Spleen (tissue), 11 donors: ENCODE results near the gene NDUFB11. TPM values are rescaled to one million over a fixed set of nuclear protein-coding genes. Genes with fewer than 3 reads are reported as not detected.

Experiments used
- DNase-seq: peaks from one replicate; pipeline ENCODE4 v3.0.0-alpha.2; 2020
- H3K27ac ChIP-seq, 8 donors: fragments of 200-600 bp; sonication (generic) in 7 of 8; 1 replicate in 4 of 8; 2 replicates in 4 of 8; pipeline versions ENCODE4 v1.5.0 to v1.8.0; 2016 to 2021; ENCODE audit warnings: inconsistent platforms in 4 of 8, mild to moderate bottlenecking in 4 of 8, moderate library complexity in 1 of 8
- H3K27me3 ChIP-seq, 7 donors: fragments of 200-600 bp; sonication (generic) in 6 of 7; replicated peaks in 1 of 7; 1 replicate in 4 of 7; 2 replicates in 3 of 7; pipeline versions ENCODE4 v1.5.0 to v1.8.0; 2016 to 2021; ENCODE audit warnings: inconsistent platforms in 3 of 7, mild to moderate bottlenecking in 1 of 7
- H3K36me3 ChIP-seq, 6 donors: fragments of 200-600 bp; sonication (generic) in 5 of 6; 1 replicate in 4 of 6; 2 replicates in 2 of 6; pipeline versions ENCODE4 v1.5.0 to v1.8.0; 2016 to 2021; ENCODE audit warnings: inconsistent platforms in 2 of 6
- H3K4me1 ChIP-seq, 6 donors: fragments of 200-600 bp; sonication (generic) in 5 of 6; 1 replicate in 3 of 6; 2 replicates in 3 of 6; pipeline versions ENCODE4 v1.5.0 to v1.8.0; 2016 to 2021; ENCODE audit warnings: inconsistent platforms in 3 of 6
- H3K4me3 ChIP-seq, 8 donors: fragments of 200-600 bp; sonication (generic) in 7 of 8; 1 replicate in 4 of 8; 2 replicates in 4 of 8; pipeline versions ENCODE4 v1.5.0 to v1.8.0; 2016 to 2021; ENCODE audit warnings: inconsistent platforms in 4 of 8, mild to moderate bottlenecking in 4 of 8, moderate library complexity in 2 of 8
- H3K9me3 ChIP-seq, 8 donors: fragments of 200-600 bp; sonication (generic) in 7 of 8; 1 replicate in 4 of 8; 2 replicates in 4 of 8; pipeline versions ENCODE4 v1.5.0 to v1.8.0; 2016 to 2021; ENCODE audit warnings: inconsistent platforms in 4 of 8
- CTCF ChIP-seq, 11 experiments: fragments of 200-600 bp in 7 of 11; fragments of 450-650 bp in 4 of 11; sonication (generic) in 4 of 11; IDR thresholded peaks in 8 of 11; conservative IDR thresholded peaks in 3 of 11; 1 replicate in 7 of 11; 2 replicates in 4 of 11; pipeline versions ENCODE4 v1.4.0 to v1.8.0; 2016 to 2021; ENCODE audit warnings: antibody characterized with exemption in 11 of 11, inconsistent platforms in 4 of 11, mild to moderate bottlenecking in 1 of 11
- POLR2A ChIP-seq, 3 donors: fragments of 450-650 bp; IDR thresholded peaks; one replicate each; pipeline ENCODE4 v1.5.1; 2017; ENCODE audit warnings: antibody characterized with exemption in 3 of 3, mild to moderate bottlenecking in 1 of 3
- POLR2AphosphoS5 ChIP-seq, 3 donors: sonication (generic); formaldehyde crosslinking; IDR thresholded peaks; one replicate each; pipeline ENCODE4 v1.5.1; 2017; ENCODE audit warnings: antibody characterized with exemption in 3 of 3
- WGBS, 5 donors: extraction: QIAGEN DNeasy Blood & Tissue Kit in 3 of 5; methylation state at CpG; one replicate each; pipeline versions ENCODE4 v1.1.5 to v1.1.7; 2013 to 2018; 5-methylcytosine and 5-hydroxymethylcytosine counted together
- intact Hi-C: fragments of 100-400 bp; cut with DNase I; formaldehyde crosslinking; loops from one replicate; pipeline ENCODE4 v1.15.0; 2023; ENCODE audit warnings: low total_unique reads
- polyA plus RNA-seq, 3 donors: library from polyadenylated mRNA; stranded (reverse); fragments of 200-250 nt; gene quantifications; one replicate each; pipeline ENCODE4 v1.2.1, GENCODE V29; 2013
- total RNA-seq, 7 donors: library from RNA; depleted of rRNA in 3 of 7; stranded (reverse); fragments of >200 nt in 3 of 7; fragmentation: NEBNext Ultra II Directional in 4 of 7; extraction: Animal tissue kit (Norgen Biotek cat#: 25700) in 4 of 7; gene quantifications; one replicate each; pipeline versions ENCODE4 v1.1.0 to v1.2.1, GENCODE V29; 2016 to 2021
- donor health status: healthy with polysubstance abuse.
- donor health status: DM: no; HTN: no; CAD: no; lungs with moderate emphysema.
- donor health status: DM: no; HTN: no; CAD: no.
- donor health status: Bipolar disorder and iron deficiency.
- donor health status: healthy.
- donor health status: DM: no; HTN: no; CAD: no.
- donor health status: DM: yes; HTN: yes; CAD: no.

Gene NDUFB11
- total and polyA plus RNA-seq, 10 donors = 42.7 to 88.7 (median 53.2) TPM

GRCh38 chrX:47186096-47186740 is 41.7 kb upstream of the NDUFB11 start:
- H3K9me3 ChIP-seq = no peaks in the 10 kb centered on the region
- H3K27me3 ChIP-seq = peaks cover 0 to 13% (median 0%) of the 10 kb centered on the region in 7 donors
- peak; percentile 74 for DNase-seq
- no peak overlapping the region for H3K4me3 ChIP-seq
- peaks cover 0 to 62% (median 45%) of the 10 kb centered on the region in 6 donors for H3K36me3 ChIP-seq
- H3K4me1 ChIP-seq = peaks cover 0 to 11% (median 0%) of the 10 kb centered on the region in 6 donors
- no peak overlapping the region for H3K27ac ChIP-seq
- 83 to 97% (median 93%) methylated on average over 6 to 27 of the region's 27 CpGs for WGBS, 5 donors
- TF ChIP-seq POLR2AphosphoS5 (IDR thresholded peaks at IDR 0.05) (peak in 1 of 3 donors; percentile 57), CTCF (IDR thresholded peaks at IDR 0.05 in 8 of 11, conservative IDR thresholded peaks at IDR 0.05 in 3 of 11) (no peak)
- intact Hi-C loops = no loop called here

GRCh38 chrX:47185241-47185640 is 40.7 kb upstream of the NDUFB11 start:
- peak in 1 of 3 donors; percentile 61 for TF ChIP-seq POLR2AphosphoS5 (IDR thresholded peaks at IDR 0.05)
- TF ChIP-seq CTCF (IDR thresholded peaks at IDR 0.05 in 8 of 11, conservative IDR thresholded peaks at IDR 0.05 in 3 of 11) = no peak
- TF ChIP-seq POLR2A (IDR thresholded peaks at IDR 0.05) = no peak
- no peak overlapping the region for H3K27ac ChIP-seq
- peaks cover 0 to 6% (median 0%) of the 10 kb centered on the region in 7 donors for H3K27me3 ChIP-seq
- peaks cover 0 to 3% (median 0%) of the 10 kb centered on the region in 6 donors for H3K4me1 ChIP-seq
- 81 to 95% (median 90%) methylated on average over 12 to 17 of the region's 17 CpGs; no CpG with 5 or more reads in 1 of the 5 donors for WGBS, 5 donors
- no peaks in the 10 kb centered on the region for H3K9me3 ChIP-seq
- intact Hi-C loops = no loop called here
- no peak overlapping the region for H3K4me3 ChIP-seq
- peak; percentile 60 for DNase-seq
- H3K36me3 ChIP-seq = peaks cover 0 to 72% (median 51%) of the 10 kb centered on the region in 6 donors

DNA sequence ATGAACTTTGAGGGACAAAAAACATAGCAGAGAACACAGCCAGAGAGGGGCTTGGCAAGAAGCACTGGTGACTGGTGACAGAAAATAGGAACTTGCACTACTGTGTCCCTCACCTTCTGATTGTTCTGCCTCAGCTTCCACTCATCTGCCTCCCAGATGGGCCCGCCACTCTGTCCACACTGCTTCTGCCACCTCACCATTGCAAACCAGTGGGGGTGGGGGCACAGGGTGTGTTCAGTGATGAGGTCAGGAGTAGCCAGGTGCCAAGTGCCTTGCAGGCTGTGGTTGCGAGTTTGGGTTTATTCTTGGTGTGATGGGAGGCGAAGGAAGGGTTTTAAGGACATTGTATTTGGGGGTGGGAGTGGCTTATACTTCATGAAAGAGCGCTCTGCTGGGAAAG is 40.0 kb upstream of the NDUFB11 start:
- H3K36me3 ChIP-seq = peaks cover 0 to 79% (median 56%) of the 10 kb centered on the region in 6 donors
- intact Hi-C loops = no loop called here
- TF ChIP-seq POLR2AphosphoS5 (IDR thresholded peaks at IDR 0.05) (no peak), POLR2A (IDR thresholded peaks at IDR 0.05) (no peak), CTCF (IDR thresholded peaks at IDR 0.05 in 8 of 11, conservative IDR thresholded peaks at IDR 0.05 in 3 of 11) (no peak)
- no peaks in the 10 kb centered on the region for H3K9me3 ChIP-seq
- no peak overlapping the region for H3K27ac ChIP-seq
- no peaks in the 10 kb centered on the region for H3K4me1 ChIP-seq
- whole genome bisulfite sequencing, 5 donors = 84 to 100% (median 98%) methylated on average over 3 to 4 of the region's 4 CpGs
- H3K4me3 ChIP-seq = no peak overlapping the region
- peaks cover 0 to 6% (median 0%) of the 10 kb centered on the region in 7 donors for H3K27me3 ChIP-seq
- peak; percentile 32 for DNase-seq

DNA sequence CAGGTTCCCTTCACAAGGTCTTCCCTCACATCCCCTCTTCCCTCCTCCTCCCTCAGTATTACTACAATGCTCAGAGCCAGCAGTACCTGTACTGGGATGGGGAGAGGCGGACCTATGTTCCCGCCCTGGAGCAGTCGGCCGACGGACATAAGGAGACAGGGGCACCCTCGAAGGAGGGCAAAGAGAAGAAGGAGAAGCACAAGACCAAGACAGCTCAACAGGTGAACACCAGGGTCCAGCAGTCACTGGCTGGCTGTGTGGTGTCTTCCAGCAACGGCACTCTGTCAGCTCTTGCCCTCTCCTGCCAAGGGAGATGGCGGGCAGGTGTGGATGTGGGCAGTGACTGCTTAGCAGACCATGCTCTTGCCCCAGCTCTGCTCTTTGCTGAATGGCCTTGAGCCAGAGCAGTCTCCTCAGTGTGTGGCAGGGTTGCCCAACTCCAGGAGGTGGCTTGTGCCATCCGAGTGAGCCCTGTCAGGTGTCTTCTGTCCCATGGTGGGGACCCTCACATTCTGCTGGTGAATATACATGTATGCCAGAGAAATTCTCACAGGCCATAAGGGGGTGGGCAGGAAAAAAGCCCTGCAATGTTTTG is 37.7 kb upstream of the NDUFB11 start:
- peak; percentile 56 for DNase-seq
- no peak overlapping the region for H3K4me3 ChIP-seq
- no peaks in the 10 kb centered on the region for H3K4me1 ChIP-seq
- H3K36me3 ChIP-seq = peaks cover 0 to 100% (median 76%) of the 10 kb centered on the region in 6 donors
- H3K27me3 ChIP-seq = peaks cover 0 to 18% (median 0%) of the 10 kb centered on the region in 7 donors
- no peak overlapping the region for H3K27ac ChIP-seq
- H3K9me3 ChIP-seq = no peaks in the 10 kb centered on the region
- 83 to 93% (median 86%) methylated on average over 1 to 9 of the region's 9 CpGs for WGBS, 5 donors
- intact Hi-C loops = no loop called here
- TF ChIP-seq POLR2A (IDR thresholded peaks at IDR 0.05) (no peak), POLR2AphosphoS5 (IDR thresholded peaks at IDR 0.05) (peak in 1 of 3 donors; percentile 17), CTCF (IDR thresholded peaks at IDR 0.05 in 8 of 11, conservative IDR thresholded peaks at IDR 0.05 in 3 of 11) (no peak)
